Esophagus muscularis mucosa (tissue), 4 donors: Measurements from ENCODE around the gene SESTD1. TPM values are rescaled to one million over a fixed set of nuclear protein-coding genes. Genes with fewer than 3 reads are reported as not detected.

ENCODE experiments used
- DNase-seq: peaks from one replicate; pipeline ENCODE4 v3.0.0-alpha.2; 2017; ENCODE audit errors: extremely low spot score
- H3K27ac ChIP-seq, 4 donors: fragments of 200-600 bp; sonication (generic); replicated peaks in 1 of 4; 1 replicate in 3 of 4; 2 replicates in 1 of 4; pipeline ENCODE4 v1.5.1; 2016 to 2019; ENCODE audit warnings: mild to moderate bottlenecking in 1 of 4
- H3K27me3 ChIP-seq, 4 donors: fragments of 200-600 bp; sonication (generic); one replicate each; pipeline versions ENCODE4 v1.5.1 to v1.6.0; 2016 to 2019
- H3K36me3 ChIP-seq, 4 donors: fragments of 200-600 bp; sonication (generic); one replicate each; pipeline ENCODE4 v1.5.1; 2016 to 2019
- H3K4me1 ChIP-seq, 4 donors: fragments of 200-600 bp; sonication (generic); one replicate each; pipeline ENCODE4 v1.5.1; 2016 to 2019
- H3K4me3 ChIP-seq, 4 donors: fragments of 200-600 bp; sonication (generic); 1 replicate in 2 of 4; 2 replicates in 2 of 4; pipeline ENCODE4 v1.5.1; 2016 to 2019; ENCODE audit warnings: mild to moderate bottlenecking in 4 of 4, moderate library complexity in 1 of 4
- H3K9me3 ChIP-seq, 4 donors: fragments of 200-600 bp; sonication (generic); 1 replicate in 3 of 4; 2 replicates in 1 of 4; pipeline ENCODE4 v1.5.1; 2016 to 2019
- CTCF ChIP-seq, 3 experiments: fragments of 200-600 bp in 2 of 3; fragments of 450-650 bp in 1 of 3; sonication (generic) in 2 of 3; IDR thresholded peaks; one replicate each; pipeline ENCODE4 v1.5.1; 2017 to 2019; ENCODE audit warnings: antibody characterized with exemption in 3 of 3, mild to moderate bottlenecking in 2 of 3, moderate library complexity in 1 of 3
- EP300 ChIP-seq: sonication (generic); formaldehyde crosslinking; IDR thresholded peaks from one replicate; pipeline ENCODE4 v1.6.1; 2017; ENCODE audit warnings: antibody characterized with exemption
- POLR2A ChIP-seq: fragments of 450-650 bp; IDR thresholded peaks from one replicate; pipeline ENCODE4 v1.6.1; 2017; ENCODE audit warnings: antibody characterized with exemption, moderate library complexity, mild to moderate bottlenecking, low read depth
- POLR2AphosphoS5 ChIP-seq, 2 donors: sonication (generic); formaldehyde crosslinking; IDR thresholded peaks; one replicate each; pipeline ENCODE4 v1.6.1; 2017; ENCODE audit warnings: antibody characterized with exemption in 2 of 2
- WGBS: methylation state at CpG from one replicate; pipeline ENCODE4 v1.1.5; 2018; 5-methylcytosine and 5-hydroxymethylcytosine counted together
- intact Hi-C: fragments of 100-400 bp; cut with DNase I; formaldehyde crosslinking; loops from one replicate; pipeline ENCODE4 v1.15.1; 2023
- total RNA-seq, 4 donors: library from RNA; depleted of rRNA; stranded (reverse); fragments of >200 nt; gene quantifications; one replicate each; pipeline versions ENCODE4 v1.1.0 to v1.2.1, GENCODE V29; 2016

The SESTD1 gene
- total RNA-seq, 4 donors from 2014 or later: 48.9 to 57.3 (median 53.3) TPM

GRCh38 chr2:179193759-179194394, 70.8 kb downstream of the SESTD1 start:
- Histone ChIP-seq H3K36me3 (peaks cover 0 to 4% (median 2%) of the 10 kb centered on the region in 4 donors), H3K27me3 (no peaks in the 10 kb centered on the region), H3K4me1 (peaks cover 9 to 24% (median 16%) of the 10 kb centered on the region in 4 donors), H3K4me3 (no peak overlapping the region), H3K27ac (no peak overlapping the region), H3K9me3 (peaks cover 0 to 18% (median 13%) of the 10 kb centered on the region in 4 donors)
- intact Hi-C loops: no loop called here
- DNase-seq: no peak
- TF ChIP-seq CTCF (IDR thresholded peaks at IDR 0.05) (no peak), POLR2A (no peak), POLR2AphosphoS5 (IDR thresholded peaks at IDR 0.05) (no peak), EP300 (no peak)
- WGBS: 88% methylated on average over 3 of the region's 3 CpGs

- TF ChIP-seq CTCF (IDR thresholded peaks at IDR 0.05): no peak
- TF ChIP-seq POLR2A: no peak
- TF ChIP-seq POLR2AphosphoS5 (IDR thresholded peaks at IDR 0.05): no peak
- no peak for TF ChIP-seq EP300
- WGBS: 83% methylated on average over 2 of the region's 2 CpGs
These were observed 73.5 kb downstream of the SESTD1 start for GRCh38 chr2:179191110-179191509.

GRCh38 chr2:179186126-179186525, 78.5 kb downstream of the SESTD1 start:
- Histone ChIP-seq H3K27me3 (no peaks in the 10 kb centered on the region), H3K4me1 (peaks cover 0 to 8% (median 3%) of the 10 kb centered on the region in 4 donors), H3K9me3 (peaks cover 0 to 23% (median 16%) of the 10 kb centered on the region in 4 donors), H3K4me3 (no peak overlapping the region), H3K27ac (no peak overlapping the region), H3K36me3 (peaks cover 0 to 5% (median 2%) of the 10 kb centered on the region in 4 donors)
- TF ChIP-seq EP300: no peak
- no peak for TF ChIP-seq POLR2AphosphoS5 (IDR thresholded peaks at IDR 0.05)
- TF ChIP-seq POLR2A: no peak
- no peak for TF ChIP-seq CTCF (IDR thresholded peaks at IDR 0.05)
- no peak for DNase-seq
- WGBS: 50% methylated on average over 1 of the region's 1 CpG
- intact Hi-C loops: no loop called here

More at GRCh38 chr2:179191110-179191509, 73.5 kb downstream of the SESTD1 start:
- no peak for DNase-seq
- no peak overlapping the region for H3K27ac ChIP-seq
- H3K36me3 ChIP-seq: peaks cover 0 to 5% (median 4%) of the 10 kb centered on the region in 4 donors
- peaks cover 0 to 26% (median 16%) of the 10 kb centered on the region in 4 donors for H3K9me3 ChIP-seq
- H3K4me3 ChIP-seq: no peak overlapping the region
- H3K4me1 ChIP-seq: peaks cover 9 to 24% (median 19%) of the 10 kb centered on the region in 4 donors
- intact Hi-C loops: no loop called here
- H3K27me3 ChIP-seq: no peaks in the 10 kb centered on the region

- H3K27me3 ChIP-seq: no peaks in the 10 kb centered on the region
- 94% methylated on average over 1 of the region's 1 CpG for WGBS
- no peak overlapping the region for H3K27ac ChIP-seq
- intact Hi-C loops: no loop called here
- H3K36me3 ChIP-seq: peaks cover 0 to 14% (median 0%) of the 10 kb centered on the region in 4 donors
- H3K4me1 ChIP-seq: peaks cover 0 to 8% (median 4%) of the 10 kb centered on the region in 4 donors
- peaks cover 0 to 14% (median 9%) of the 10 kb centered on the region in 4 donors for H3K9me3 ChIP-seq
- TF ChIP-seq CTCF (IDR thresholded peaks at IDR 0.05): no peak
- no peak for TF ChIP-seq POLR2AphosphoS5 (IDR thresholded peaks at IDR 0.05)
- TF ChIP-seq POLR2A: no peak
- no peak for TF ChIP-seq EP300
- no peak for DNase-seq
- no peak overlapping the region for H3K4me3 ChIP-seq
These were observed 80.0 kb downstream of the SESTD1 start for GRCh38 chr2:179184610-179185009.
